HepG2 (cell line): ENCODE measurements around the gene LYSMD1. TPM values are rescaled to one million over a fixed set of nuclear protein-coding genes. Genes with fewer than 3 reads are reported as not detected.

Source experiments
- CBX5 ChIP-seq: sonication (generic); formaldehyde crosslinking; IDR thresholded peaks from 2 replicates; pipeline ENCODE4 v1.4.0; 2020; ENCODE audit warnings: missing genetic modification reagents, borderline replicate concordance
- HOXA5 ChIP-seq: sonication (generic); formaldehyde crosslinking; IDR thresholded peaks from 2 replicates; pipeline ENCODE4 v1.4.0; 2020; ENCODE audit warnings: missing genetic modification reagents
- ISL2 ChIP-seq: sonication (generic); formaldehyde crosslinking; IDR thresholded peaks from 2 replicates; pipeline ENCODE4 v1.5.0; 2020; ENCODE audit warnings: missing genetic modification reagents
- LCORL ChIP-seq, 2 experiments: fragments of 450-650 bp in 1 of 2; sonication (generic) in 1 of 2; formaldehyde crosslinking in 1 of 2; IDR thresholded peaks; 2 replicates each; pipeline versions ENCODE4 v1.5.0 to v1.6.1; 2017 to 2020; ENCODE audit warnings: antibody characterized with exemption in 1 of 2, missing genetic modification reagents in 1 of 2
- NCOR1 ChIP-seq: fragments of 200-600 bp; sonication (generic); IDR thresholded peaks from 2 replicates; pipeline ENCODE4 v1.7.0; 2017; ENCODE audit warnings: antibody characterized with exemption, low read length, borderline replicate concordance
- RAD51 ChIP-seq: fragments of 450-650 bp; IDR thresholded peaks from 2 replicates; pipeline ENCODE4 v1.6.1; 2016; ENCODE audit warnings: borderline replicate concordance
- RCOR2 ChIP-seq: IDR thresholded peaks from 2 replicates; pipeline ENCODE4 v1.6.1; 2016; ENCODE audit warnings: missing biosample characterization, missing genetic modification reagents
- SP1 ChIP-seq, 2 experiments: fragments of 450-650 bp in 1 of 2; sonication (generic) in 1 of 2; formaldehyde crosslinking in 1 of 2; IDR thresholded peaks; 2 replicates each; pipeline versions ENCODE4 v1.4.0 to v1.6.1; 2016 to 2020; ENCODE audit warnings: missing genetic modification reagents in 1 of 2
- ZNF510 ChIP-seq: sonication (generic); formaldehyde crosslinking; IDR thresholded peaks from 2 replicates; pipeline ENCODE4 v1.4.0; 2020; ENCODE audit warnings: low read depth, mild to moderate bottlenecking, missing genetic modification reagents
- ZNF567 ChIP-seq: sonication (generic); formaldehyde crosslinking; IDR thresholded peaks from 2 replicates; pipeline ENCODE4 v1.8.1; 2023; ENCODE audit warnings: mild to moderate bottlenecking, missing genetic modification reagents, borderline replicate concordance
- ZNF75D ChIP-seq: sonication (generic); formaldehyde crosslinking; IDR thresholded peaks from 2 replicates; pipeline ENCODE4 v1.8.1; 2023; ENCODE audit warnings: missing genetic modification reagents, mild to moderate bottlenecking, borderline replicate concordance
- polyA plus RNA-seq, 8 experiments: library from polyadenylated mRNA; depleted of rRNA in 3 of 8; stranded (reverse) in 7 of 8; unstranded in 1 of 8; fragments of >200 nt; fragmentation: Illumina TruSeq in 4 of 8; extraction: Trizol in 4 of 8; gene quantifications; 2 replicates each; pipeline versions ENCODE4 v1.2.1 to v1.2.3, GENCODE V29; 2011 to 2016; ENCODE audit warnings: low read depth in 4 of 8, missing spikeins in 1 of 8, mixed read lengths in 1 of 8; ENCODE audit not compliant: insufficient read depth in 1 of 8
- total RNA-seq, 5 experiments: library from RNA; depleted of rRNA; stranded (reverse); fragments of >200 nt; fragmentation: Illumina TruSeq; extraction: Trizol; gene quantifications; 2 replicates each; pipeline ENCODE4 v1.2.3, GENCODE V29; 2016; ENCODE audit warnings: low read depth in 1 of 5
- TF ChIP-seq, protein P1 (sequence below): sonication (generic); formaldehyde crosslinking; IDR thresholded peaks from 2 replicates; pipeline ENCODE4 v1.4.0; 2020; ENCODE audit warnings: missing genetic modification reagents
- TF ChIP-seq, protein P2 (sequence below): sonication (generic); formaldehyde crosslinking; IDR thresholded peaks from 2 replicates; pipeline ENCODE4 v1.4.0; 2020; ENCODE audit warnings: missing genetic modification reagents, low read depth, mild to moderate bottlenecking, borderline replicate concordance
- TF ChIP-seq, protein P3 (sequence below): sonication (generic); formaldehyde crosslinking; IDR thresholded peaks from 2 replicates; pipeline ENCODE4 v1.4.0; 2020; ENCODE audit warnings: missing genetic modification reagents, borderline replicate concordance
- TF ChIP-seq, protein P4 (sequence below): sonication (generic); formaldehyde crosslinking; IDR thresholded peaks from 2 replicates; pipeline ENCODE4 v1.8.0; 2022; ENCODE audit warnings: low read depth, missing genetic modification reagents
- TF ChIP-seq, protein P5 (sequence below): sonication (generic); formaldehyde crosslinking; IDR thresholded peaks from 2 replicates; pipeline ENCODE4 v1.4.0; 2020; ENCODE audit warnings: missing genetic modification reagents, borderline replicate concordance

The LYSMD1 gene
- total and polyA plus RNA-seq, 2 of the 13 experiments (the other 11 are each of a cell fraction or from before 2014, with no cell fraction given): 3.8 to 4.8 TPM

DNA sequence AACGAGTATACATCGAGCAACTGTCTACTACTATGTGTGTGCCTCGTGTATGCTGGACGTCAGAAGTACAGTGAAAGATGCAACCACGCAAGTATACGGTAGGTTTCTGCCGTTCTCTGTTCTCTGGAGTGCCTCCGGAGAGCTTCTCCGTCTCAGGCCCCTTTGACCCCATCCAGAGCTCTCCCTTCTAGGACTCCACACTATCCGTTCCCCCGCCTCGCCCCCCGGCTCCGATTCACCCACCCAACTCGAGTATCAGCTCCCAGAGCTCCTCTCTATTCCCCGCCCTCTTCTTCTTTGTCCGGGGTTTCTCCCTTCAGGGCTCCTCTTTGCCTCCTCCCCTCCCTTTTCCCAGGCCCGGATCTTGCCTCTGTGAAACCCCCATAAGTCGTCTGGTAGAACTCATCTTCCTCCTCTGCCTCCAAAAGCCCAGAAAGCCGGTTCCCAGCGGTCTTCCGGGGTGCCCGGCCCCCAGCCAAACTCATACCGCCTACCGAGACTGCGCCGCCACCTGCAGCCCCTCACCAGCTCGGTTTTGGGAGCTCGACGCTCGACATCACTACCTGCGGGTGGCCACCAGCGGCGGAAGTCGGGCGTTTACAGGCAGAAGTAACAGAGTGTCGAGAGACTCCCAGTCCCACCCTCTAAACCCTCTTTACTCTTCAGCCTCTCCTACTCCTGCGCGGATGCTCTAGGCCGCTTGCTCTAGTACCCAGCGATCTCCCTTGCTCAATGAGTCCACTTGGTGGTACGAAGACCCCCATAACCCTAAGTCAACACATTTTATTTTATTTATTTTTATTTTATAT is 24.1 kb upstream of the LYSMD1 start, which contains the start of gene VPS72 (continued):
- TF ChIP-seq, protein P1, sequence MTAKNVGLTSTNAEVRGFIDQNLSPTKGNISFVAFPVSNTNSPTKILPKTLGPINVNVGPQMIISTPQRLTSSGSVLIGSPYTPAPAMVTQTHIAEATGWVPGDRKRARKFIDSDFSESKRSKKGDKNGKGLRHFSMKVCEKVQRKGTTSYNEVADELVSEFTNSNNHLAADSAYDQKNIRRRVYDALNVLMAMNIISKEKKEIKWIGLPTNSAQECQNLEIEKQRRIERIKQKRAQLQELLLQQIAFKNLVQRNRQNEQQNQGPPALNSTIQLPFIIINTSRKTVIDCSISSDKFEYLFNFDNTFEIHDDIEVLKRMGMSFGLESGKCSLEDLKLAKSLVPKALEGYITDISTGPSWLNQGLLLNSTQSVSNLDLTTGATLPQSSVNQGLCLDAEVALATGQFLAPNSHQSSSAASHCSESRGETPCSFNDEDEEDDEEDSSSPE (CRISPR knock-in tag): peak; percentile 63
- TF ChIP-seq ZNF510 (no peak), ZNF75D (CRISPR knock-in tag) (no peak), SP1 (IDR thresholded peaks at IDR 0.05) (no peak), SP1 (CRISPR knock-in tag; IDR thresholded peaks at IDR 0.05) (peak; percentile 85), HOXA5 (CRISPR knock-in tag) (peak; percentile 78; the same call in 1 of the 2 replicates), ZNF567 (CRISPR knock-in tag) (0 out of 2 replicates have a peak, but pooled peaks have one; percentile 89), RAD51 (no peak), NCOR1 (no peak), CBX5 (CRISPR knock-in tag) (peak; percentile 79; the same call in 1 of the 2 replicates), LCORL (IDR thresholded peaks at IDR 0.05) (peak; percentile 54; the same call in 1 of the 2 replicates), LCORL (CRISPR knock-in tag; IDR thresholded peaks at IDR 0.05) (peak; percentile 93), ISL2 (peak; percentile 64), RCOR2 (CRISPR knock-in tag) (peak; percentile 39; the same call in 1 of the 2 replicates)
- TF ChIP-seq, protein P2, sequence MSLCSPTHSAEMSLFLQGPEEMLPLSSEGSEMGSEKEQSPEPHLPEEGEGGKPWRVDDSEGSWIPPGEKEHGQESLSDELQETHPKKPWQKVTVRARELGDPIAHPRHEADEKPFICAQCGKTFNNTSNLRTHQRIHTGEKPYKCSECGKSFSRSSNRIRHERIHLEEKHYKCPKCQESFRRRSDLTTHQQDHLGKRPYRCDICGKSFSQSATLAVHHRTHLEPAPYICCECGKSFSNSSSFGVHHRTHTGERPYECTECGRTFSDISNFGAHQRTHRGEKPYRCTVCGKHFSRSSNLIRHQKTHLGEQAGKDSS: no peak
- TF ChIP-seq, protein P3, sequence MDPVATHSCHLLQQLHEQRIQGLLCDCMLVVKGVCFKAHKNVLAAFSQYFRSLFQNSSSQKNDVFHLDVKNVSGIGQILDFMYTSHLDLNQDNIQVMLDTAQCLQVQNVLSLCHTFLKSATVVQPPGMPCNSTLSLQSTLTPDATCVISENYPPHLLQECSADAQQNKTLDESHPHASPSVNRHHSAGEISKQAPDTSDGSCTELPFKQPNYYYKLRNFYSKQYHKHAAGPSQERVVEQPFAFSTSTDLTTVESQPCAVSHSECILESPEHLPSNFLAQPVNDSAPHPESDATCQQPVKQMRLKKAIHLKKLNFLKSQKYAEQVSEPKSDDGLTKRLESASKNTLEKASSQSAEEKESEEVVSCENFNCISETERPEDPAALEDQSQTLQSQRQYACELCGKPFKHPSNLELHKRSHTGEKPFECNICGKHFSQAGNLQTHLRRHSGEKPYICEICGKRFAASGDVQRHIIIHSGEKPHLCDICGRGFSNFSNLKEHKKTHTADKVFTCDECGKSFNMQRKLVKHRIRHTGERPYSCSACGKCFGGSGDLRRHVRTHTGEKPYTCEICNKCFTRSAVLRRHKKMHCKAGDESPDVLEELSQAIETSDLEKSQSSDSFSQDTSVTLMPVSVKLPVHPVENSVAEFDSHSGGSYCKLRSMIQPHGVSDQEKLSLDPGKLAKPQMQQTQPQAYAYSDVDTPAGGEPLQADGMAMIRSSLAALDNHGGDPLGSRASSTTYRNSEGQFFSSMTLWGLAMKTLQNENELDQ (CRISPR knock-in tag): 0 out of 2 replicates have a peak, but pooled peaks have one; percentile 39
- TF ChIP-seq, protein P4, sequence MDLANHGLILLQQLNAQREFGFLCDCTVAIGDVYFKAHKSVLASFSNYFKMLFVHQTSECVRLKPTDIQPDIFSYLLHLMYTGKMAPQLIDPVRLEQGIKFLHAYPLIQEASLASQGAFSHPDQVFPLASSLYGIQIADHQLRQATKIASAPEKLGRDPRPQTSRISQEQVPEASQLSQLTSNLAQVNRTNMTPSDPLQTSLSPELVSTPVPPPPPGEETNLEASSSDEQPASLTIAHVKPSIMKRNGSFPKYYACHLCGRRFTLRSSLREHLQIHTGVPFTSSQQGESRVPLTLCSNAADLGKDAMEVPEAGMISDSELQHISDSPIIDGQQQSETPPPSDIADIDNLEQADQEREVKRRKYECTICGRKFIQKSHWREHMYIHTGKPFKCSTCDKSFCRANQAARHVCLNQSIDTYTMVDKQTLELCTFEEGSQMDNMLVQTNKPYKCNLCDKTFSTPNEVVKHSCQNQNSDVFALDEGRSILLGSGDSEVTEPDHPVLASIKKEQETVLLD (CRISPR knock-in tag): peak; percentile 57; the same call in 1 of the 2 replicates
- TF ChIP-seq, protein P5, sequence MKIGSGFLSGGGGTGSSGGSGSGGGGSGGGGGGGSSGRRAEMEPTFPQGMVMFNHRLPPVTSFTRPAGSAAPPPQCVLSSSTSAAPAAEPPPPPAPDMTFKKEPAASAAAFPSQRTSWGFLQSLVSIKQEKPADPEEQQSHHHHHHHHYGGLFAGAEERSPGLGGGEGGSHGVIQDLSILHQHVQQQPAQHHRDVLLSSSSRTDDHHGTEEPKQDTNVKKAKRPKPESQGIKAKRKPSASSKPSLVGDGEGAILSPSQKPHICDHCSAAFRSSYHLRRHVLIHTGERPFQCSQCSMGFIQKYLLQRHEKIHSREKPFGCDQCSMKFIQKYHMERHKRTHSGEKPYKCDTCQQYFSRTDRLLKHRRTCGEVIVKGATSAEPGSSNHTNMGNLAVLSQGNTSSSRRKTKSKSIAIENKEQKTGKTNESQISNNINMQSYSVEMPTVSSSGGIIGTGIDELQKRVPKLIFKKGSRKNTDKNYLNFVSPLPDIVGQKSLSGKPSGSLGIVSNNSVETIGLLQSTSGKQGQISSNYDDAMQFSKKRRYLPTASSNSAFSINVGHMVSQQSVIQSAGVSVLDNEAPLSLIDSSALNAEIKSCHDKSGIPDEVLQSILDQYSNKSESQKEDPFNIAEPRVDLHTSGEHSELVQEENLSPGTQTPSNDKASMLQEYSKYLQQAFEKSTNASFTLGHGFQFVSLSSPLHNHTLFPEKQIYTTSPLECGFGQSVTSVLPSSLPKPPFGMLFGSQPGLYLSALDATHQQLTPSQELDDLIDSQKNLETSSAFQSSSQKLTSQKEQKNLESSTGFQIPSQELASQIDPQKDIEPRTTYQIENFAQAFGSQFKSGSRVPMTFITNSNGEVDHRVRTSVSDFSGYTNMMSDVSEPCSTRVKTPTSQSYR: no peak; the same call in 1 of the 2 replicates
